ENCODE data around the gene TP53. TPM values are rescaled to one million over a fixed set of nuclear protein-coding genes. Genes with fewer than 3 reads are reported as not detected.
"Not testable (repeated sequence)": the region's sequence is repeated elsewhere in the genome, so short reads cannot be mapped to it uniquely, and the experiment has no call there.

Gene TP53
- total RNA-seq, 1 donor from 2014 or later: 38.2 TPM

DNA sequence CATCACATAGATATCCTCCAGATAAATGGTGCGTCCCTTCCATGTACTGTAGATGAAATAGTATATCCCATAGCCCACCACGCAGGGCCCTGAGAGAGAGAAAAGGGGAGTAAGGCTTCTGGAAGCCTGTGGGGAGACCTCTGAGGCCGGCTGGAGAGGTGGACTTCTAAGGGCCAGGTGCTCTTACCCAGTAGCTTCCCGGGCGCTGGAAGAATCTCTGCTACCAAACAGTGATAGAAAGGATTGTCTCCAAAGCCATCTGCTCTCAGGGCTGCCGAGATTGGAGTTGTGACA, 60.4 kb downstream of the TP53 start:
- Mint-ChIP-seq H3K4me1 (ENCODE audit: low read depth, unreplicated experiment) (peaks cover 6% of the 10 kb centered on the region), H3K4me3 (ENCODE audit: unreplicated experiment) (peak overlapping the region; percentile 94), H3K36me3 (ENCODE audit: unreplicated experiment) (no peaks in the 10 kb centered on the region), H3K27me3 (ENCODE audit: unreplicated experiment) (no peaks in the 10 kb centered on the region), H3K9me3 (ENCODE audit: unreplicated experiment) (peaks cover 2% of the 10 kb centered on the region), H3K27ac (ENCODE audit: unreplicated experiment) (peak overlapping the region; percentile 87)
- DNase-seq: no peak
- TF ChIP-seq, protein P1, sequence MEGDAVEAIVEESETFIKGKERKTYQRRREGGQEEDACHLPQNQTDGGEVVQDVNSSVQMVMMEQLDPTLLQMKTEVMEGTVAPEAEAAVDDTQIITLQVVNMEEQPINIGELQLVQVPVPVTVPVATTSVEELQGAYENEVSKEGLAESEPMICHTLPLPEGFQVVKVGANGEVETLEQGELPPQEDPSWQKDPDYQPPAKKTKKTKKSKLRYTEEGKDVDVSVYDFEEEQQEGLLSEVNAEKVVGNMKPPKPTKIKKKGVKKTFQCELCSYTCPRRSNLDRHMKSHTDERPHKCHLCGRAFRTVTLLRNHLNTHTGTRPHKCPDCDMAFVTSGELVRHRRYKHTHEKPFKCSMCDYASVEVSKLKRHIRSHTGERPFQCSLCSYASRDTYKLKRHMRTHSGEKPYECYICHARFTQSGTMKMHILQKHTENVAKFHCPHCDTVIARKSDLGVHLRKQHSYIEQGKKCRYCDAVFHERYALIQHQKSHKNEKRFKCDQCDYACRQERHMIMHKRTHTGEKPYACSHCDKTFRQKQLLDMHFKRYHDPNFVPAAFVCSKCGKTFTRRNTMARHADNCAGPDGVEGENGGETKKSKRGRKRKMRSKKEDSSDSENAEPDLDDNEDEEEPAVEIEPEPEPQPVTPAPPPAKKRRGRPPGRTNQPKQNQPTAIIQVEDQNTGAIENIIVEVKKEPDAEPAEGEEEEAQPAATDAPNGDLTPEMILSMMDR (IDR thresholded peaks at IDR 0.05; ENCODE audit: partially characterized antibody, unreplicated experiment): no peak

DNA sequence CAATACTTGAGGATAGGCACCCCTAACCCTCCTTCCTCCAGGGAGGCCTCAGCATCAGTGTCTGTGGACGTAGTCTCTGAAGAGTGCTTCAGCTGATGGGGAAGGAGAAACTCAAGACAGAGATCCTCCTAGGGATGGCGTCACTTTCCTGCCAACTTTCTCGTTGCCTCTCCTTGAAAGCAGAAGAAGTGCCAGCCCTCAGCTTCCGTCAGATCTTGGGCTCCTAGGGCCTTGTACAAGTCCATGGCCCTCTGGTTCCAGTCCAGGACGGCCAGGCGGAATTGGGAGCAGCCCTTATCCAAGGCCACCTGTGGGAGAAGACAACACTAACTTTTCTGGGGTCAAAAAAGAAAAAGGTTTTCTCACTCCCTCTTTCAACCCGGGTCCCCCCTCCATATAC, 61.0 kb downstream of the TP53 start:
- TF ChIP-seq, protein P1 (IDR thresholded peaks at IDR 0.05; ENCODE audit: partially characterized antibody, unreplicated experiment): no peak
- Mint-ChIP-seq H3K36me3 (ENCODE audit: unreplicated experiment) (no peaks in the 10 kb centered on the region), H3K9me3 (ENCODE audit: unreplicated experiment) (peaks cover 2% of the 10 kb centered on the region), H3K4me3 (ENCODE audit: unreplicated experiment) (peak overlapping the region; percentile 94), H3K27me3 (ENCODE audit: unreplicated experiment) (no peaks in the 10 kb centered on the region), H3K27ac (ENCODE audit: unreplicated experiment) (peak overlapping the region; percentile 43), H3K4me1 (ENCODE audit: low read depth, unreplicated experiment) (peaks cover 6% of the 10 kb centered on the region)
- DNase-seq: no peak

DNA sequence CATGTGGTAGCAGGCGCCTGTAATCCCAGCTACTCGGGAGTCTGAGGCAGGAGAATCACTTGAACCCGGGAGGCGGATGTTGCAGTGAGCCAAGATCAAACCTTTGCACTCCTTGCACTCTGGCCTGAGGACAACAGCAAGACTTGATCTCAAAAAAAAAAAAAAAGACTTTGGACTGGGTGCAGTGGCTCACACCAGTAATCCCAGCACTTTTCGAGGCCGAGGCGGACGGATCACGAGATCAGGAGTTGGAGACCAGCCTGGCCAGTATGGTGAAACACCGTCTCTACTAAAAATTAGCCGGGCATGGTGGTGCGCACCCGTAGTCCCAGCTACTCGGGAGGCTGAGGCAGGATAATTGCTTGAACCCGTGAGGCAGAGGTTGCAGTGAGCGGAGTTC, 61.5 kb downstream of the TP53 start:
- not testable (repeated sequence) for H3K36me3 Mint-ChIP-seq (ENCODE audit: unreplicated experiment); DNase-seq; H3K9me3 Mint-ChIP-seq (ENCODE audit: unreplicated experiment); H3K27ac Mint-ChIP-seq (ENCODE audit: unreplicated experiment); H3K27me3 Mint-ChIP-seq (ENCODE audit: unreplicated experiment); H3K4me1 Mint-ChIP-seq (ENCODE audit: low read depth, unreplicated experiment)
- H3K4me3 Mint-ChIP-seq (ENCODE audit: unreplicated experiment): peak overlapping the region; percentile 59

DNA sequence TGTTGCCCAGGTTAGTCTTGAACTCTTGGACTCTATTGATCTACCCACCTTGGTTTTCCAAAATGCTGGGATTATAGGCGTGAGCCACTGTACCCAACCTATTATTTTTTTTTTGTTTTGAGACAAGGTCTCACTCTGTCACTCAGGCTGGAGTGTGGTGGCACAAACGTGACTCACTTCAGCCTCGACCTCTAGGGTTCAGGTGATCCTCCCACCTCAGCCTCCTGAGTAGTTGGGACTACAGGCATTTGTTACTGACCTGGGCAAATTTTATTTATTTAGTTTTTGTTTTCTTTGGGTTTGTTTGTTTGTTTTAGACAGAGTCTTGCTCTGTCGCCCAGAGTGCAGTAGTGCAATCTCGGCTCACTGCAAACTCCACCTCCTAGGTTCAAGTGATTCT, 63.6 kb downstream of the TP53 start:
- no peak for DNase-seq
- Mint-ChIP-seq H3K9me3 (ENCODE audit: unreplicated experiment) (no peaks in the 10 kb centered on the region), H3K4me1 (ENCODE audit: low read depth, unreplicated experiment) (peaks cover 4% of the 10 kb centered on the region), H3K36me3 (ENCODE audit: unreplicated experiment) (no peaks in the 10 kb centered on the region), H3K27me3 (ENCODE audit: unreplicated experiment) (no peaks in the 10 kb centered on the region), H3K4me3 (ENCODE audit: unreplicated experiment) (no peak overlapping the region), H3K27ac (ENCODE audit: unreplicated experiment) (no peak overlapping the region)
- TF ChIP-seq, protein P1 (IDR thresholded peaks at IDR 0.05; ENCODE audit: partially characterized antibody, unreplicated experiment): no peak

DNA sequence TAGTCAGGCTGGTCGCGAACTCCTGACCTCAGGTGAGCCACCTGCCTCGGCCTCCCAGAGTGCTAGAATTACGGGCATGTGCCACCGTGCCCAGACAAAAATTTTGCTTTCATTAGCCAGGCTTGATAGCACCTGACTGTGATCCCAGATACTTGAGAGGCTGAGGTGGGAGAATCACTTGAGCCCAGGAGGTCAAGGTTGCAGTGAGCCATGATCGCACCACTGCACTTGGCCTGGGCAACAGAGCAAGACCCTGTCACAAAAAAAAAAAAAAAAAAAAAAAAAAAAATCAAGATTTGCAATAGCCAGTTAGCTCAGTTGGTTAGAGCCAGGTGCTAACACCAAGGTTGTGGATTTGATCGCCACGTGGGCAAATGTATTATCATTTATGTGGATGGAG, 66.5 kb downstream of the TP53 start:
- Mint-ChIP-seq H3K36me3 (ENCODE audit: unreplicated experiment) (no peaks in the 10 kb centered on the region), H3K9me3 (ENCODE audit: unreplicated experiment) (no peaks in the 10 kb centered on the region), H3K27ac (ENCODE audit: unreplicated experiment) (no peak overlapping the region), H3K4me1 (ENCODE audit: low read depth, unreplicated experiment) (no peaks in the 10 kb centered on the region), H3K4me3 (ENCODE audit: unreplicated experiment) (no peak overlapping the region), H3K27me3 (ENCODE audit: unreplicated experiment) (no peaks in the 10 kb centered on the region)
- no peak for DNase-seq
- TF ChIP-seq, protein P1 (IDR thresholded peaks at IDR 0.05; ENCODE audit: partially characterized antibody, unreplicated experiment): no peak

DNA sequence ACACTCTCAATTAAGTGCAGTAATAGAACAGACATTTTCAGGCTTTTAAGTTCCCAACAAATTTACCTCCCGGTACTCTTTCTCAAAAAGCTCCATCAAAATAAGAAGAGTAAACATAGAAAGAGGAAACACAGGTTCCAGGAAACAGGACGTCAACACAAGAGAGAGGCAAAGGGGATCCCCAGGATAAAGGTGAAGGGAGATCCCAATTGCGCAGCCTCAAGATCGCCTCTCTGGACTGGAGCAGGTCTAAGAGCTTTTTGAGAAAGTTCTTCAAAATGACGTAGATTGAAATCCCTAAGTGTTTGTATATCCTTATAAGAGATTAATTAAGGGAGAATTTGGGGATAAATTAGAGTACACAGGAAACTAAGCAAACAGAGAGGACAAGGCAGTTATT, 68.7 kb downstream of the TP53 start:
- H3K36me3 Mint-ChIP-seq (ENCODE audit: unreplicated experiment): no peaks in the 10 kb centered on the region
- no peak overlapping the region for H3K4me3 Mint-ChIP-seq (ENCODE audit: unreplicated experiment)
- H3K9me3 Mint-ChIP-seq (ENCODE audit: unreplicated experiment): peaks cover 2% of the 10 kb centered on the region
- TF ChIP-seq, protein P1 (IDR thresholded peaks at IDR 0.05; ENCODE audit: partially characterized antibody, unreplicated experiment): no peak
- no peak for DNase-seq
- H3K4me1 Mint-ChIP-seq (ENCODE audit: low read depth, unreplicated experiment): peaks cover 2% of the 10 kb centered on the region
- H3K27me3 Mint-ChIP-seq (ENCODE audit: unreplicated experiment): peaks cover 8% of the 10 kb centered on the region
- no peak overlapping the region for H3K27ac Mint-ChIP-seq (ENCODE audit: unreplicated experiment)

Measured in glutamatergic neuron (in vitro differentiated cells).